HUDEP-2 (cell line): ENCODE results near the gene HAND1.

Source experiments
- DNase-seq, 76 experiments: peaks; one replicate each; lab custom pipeline; 2025; ENCODE audit not compliant: unreplicated experiment in 76 of 76; lab: John Stamatoyannopoulos, UW

The HAND1 gene

DNA sequence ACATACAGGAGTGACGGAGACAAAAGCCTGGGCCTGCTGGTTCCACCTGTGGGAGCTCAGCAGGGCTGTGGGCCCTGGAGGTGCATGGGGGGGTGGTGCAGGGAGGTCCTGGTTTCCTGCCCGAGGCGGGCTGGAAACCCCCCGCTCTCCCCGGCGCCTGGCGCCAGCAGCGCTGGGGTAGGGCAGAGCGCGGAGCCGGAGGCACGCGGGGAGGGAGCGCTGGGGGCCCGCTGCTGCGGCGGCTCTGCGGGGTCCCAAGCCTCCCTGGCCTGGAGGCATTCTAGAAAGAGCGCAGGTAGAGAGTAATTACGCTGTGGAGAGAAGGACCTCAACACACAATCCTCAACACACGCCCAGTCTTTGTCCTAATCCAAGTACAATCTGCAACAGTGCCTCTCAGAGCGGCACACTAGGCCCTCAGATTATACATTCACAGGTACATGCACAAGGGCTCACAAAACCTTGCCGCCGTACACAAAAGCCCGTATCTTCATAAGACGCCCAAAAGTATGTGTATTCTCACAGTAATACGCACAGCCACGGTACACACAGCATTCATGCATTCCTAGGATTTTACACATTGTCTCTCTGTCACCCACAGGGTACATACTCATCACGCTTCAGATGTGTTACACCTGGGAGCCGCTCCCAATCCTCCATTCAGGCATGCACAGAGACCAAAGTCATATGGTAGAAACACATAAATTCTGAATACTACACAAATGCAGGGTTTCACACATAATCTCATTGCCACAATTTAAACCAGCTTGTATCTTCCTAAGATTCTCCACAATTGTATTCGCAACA, 2.1 kb upstream of the HAND1 start:
- no peak for DNase-seq

GRCh38 chr5:154479160-154479943, 1.3 kb upstream of the HAND1 start:
- DNase-seq: no peak

GRCh38 chr5:154478752-154479159, 729 bp upstream of the HAND1 start:
- DNase-seq: no peak

- DNase-seq: no peak
These were observed 424 bp downstream of the HAND1 start for GRCh38 chr5:154477382-154478223.

DNA sequence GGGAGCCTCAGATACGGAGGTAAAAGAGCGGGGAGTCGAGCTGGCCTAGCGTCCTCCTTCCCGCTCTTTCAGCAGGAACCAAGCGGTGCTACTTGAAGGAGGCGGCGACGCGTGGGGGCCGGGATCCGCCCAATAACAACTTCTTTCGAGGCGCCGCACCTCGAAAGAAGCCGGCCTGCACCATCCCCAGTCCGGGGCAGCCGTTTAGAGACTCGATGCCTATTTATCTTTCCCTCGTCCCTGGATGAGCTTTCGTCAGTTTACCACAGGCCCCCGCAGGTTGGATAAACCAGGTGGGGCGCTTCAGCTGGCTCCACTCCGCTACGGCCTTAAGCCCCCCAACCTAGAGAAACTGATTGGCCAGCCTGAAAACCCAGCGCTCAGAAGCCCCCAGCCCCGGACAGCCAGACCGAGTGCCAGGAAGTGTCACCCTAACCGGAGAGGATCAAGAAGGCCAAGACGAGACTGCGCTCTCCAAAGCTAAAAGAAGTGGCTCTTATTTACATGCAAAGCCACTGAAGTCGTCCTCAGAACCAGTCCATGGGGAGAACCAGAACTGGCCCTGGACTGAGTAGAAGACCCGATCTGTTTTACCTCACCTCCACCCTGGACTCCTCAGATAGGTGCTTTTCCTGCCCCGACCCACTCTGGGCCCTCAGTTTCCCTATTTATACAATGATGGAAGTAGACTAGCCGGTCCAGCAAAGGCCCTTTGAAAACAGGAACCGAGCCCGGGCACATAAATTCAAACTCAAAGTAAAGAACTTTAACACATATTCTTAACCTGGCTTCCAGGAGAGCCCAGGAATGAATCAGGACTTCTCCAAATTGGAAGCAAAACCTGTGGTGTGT, 1.4 kb downstream of the HAND1 start:
- DNase-seq: peak in 1 of 76 experiments; percentile 10

GRCh38 chr5:154475591-154476353, 2.3 kb downstream of the HAND1 start:
- DNase-seq: no peak

- DNase-seq: no peak
These were observed 3.4 kb downstream of the HAND1 start for GRCh38 chr5:154474396-154475334.

DNA sequence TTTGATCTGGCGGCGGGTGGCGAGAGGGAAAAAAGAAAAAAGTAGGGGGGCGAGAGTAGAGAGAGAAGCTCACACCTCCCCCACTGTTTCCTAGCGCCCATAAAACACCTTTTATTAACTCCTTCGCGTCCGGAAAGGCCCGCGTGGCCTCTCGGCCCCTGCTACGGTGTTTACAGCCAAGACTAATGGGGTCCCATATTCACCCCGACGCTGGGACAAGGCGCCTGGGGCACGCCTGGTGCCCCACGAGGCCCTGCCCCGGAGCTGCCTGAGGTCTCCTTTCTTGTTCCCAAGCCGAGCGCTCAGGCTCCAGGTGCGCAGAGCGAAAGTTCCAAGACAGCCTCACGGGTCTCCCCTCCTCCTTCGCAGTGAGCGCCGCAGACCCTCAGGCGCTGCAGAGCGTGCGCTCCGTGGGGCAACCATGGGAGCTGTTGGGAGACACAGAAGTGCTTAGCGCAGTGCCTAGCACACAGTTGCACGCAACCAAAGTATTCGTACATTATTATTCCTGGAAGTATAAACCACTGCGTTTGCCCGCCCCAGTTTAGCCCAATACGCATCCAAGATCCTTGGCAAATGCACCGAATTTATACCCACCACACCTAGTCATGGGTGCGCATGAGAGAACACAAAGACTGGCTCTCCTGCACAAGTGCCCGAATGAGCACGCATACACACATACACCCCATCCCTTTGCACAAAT, 4.3 kb downstream of the HAND1 start:
- DNase-seq: no peak

DNA sequence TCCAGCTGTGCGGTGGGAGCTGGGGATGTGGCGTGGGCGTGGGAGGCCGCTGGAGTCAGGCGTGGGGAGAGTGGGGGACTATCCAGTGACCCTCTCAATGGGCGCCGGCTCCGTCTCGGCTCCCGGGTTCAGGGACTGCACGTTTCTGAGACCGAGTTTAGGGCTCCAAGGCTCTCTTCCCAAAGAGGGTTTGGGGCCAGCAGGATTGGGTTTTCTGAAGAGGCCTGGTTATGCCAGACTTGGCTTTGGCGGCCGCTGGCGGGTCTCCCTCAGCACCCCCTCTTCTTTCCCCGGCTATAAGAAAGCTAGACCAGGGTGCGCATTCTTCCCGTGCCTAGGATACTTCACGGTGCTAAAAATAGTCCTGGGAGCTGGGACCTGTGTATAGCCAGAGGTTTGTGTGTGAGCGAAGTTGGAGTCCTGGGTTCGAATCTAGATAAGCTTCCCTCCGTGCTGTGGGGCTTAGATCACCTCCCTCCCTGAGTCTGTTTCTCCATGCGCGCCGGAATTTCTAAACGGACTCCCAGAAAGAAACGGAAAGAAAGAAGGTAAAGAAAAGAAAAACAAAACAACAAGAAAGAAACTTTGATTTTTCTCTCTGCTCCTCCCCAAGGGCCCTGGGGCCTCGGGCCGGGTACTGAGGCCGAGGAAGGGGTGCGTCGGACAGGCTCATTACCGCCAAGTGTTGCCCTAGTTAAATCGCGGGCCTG, 5.0 kb downstream of the HAND1 start:
- no peak for DNase-seq

- no peak for DNase-seq
These were observed 6.8 kb downstream of the HAND1 start for GRCh38 chr5:154470947-154471870.

GRCh38 chr5:154470137-154470536, 7.9 kb downstream of the HAND1 start:
- no peak for DNase-seq

- DNase-seq: peak in 59 of 76 experiments; percentile 5 to 75 (median 48)
These were observed 10.2 kb downstream of the HAND1 start for GRCh38 chr5:154467655-154468354.

DNA sequence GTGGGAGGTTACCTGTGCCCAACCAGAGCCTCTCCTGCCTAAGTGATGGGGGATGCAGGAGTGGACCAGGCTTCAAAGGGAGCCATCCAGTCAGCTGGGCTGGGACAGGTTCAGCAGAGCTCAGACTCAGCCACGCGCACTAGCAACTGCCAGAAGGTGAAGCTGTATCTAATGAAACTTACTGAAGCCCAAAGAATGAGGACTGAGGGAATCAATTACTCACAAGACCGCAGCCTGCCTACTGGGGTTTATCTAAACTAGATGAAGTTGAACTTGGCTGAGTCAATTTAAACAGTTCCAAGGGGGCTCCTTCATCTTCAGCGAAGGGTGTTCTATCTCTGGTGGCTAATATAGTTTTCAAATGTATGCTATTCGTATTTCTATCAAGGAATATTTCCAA, 11.4 kb downstream of the HAND1 start:
- no peak for DNase-seq

DNA sequence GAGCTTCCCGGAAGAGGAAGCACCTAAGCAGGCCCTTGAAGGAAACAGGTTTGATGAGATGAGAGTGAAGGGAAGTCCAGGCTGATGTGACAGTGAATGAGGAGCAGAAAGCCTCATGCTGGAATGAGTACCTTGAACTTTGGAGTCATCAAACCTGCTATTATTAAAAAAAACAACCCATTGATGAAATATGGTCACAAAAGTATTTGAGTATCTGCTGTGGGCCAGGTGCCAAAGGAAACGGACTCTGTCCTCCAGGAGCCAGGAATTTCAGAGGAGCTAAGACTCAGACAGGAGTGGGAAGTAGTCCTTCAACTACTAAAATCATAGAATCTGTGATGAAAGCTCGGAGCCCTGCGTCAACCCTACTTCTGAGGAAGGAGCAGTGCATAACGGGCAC, 11.9 kb downstream of the HAND1 start:
- DNase-seq: no peak

DNA sequence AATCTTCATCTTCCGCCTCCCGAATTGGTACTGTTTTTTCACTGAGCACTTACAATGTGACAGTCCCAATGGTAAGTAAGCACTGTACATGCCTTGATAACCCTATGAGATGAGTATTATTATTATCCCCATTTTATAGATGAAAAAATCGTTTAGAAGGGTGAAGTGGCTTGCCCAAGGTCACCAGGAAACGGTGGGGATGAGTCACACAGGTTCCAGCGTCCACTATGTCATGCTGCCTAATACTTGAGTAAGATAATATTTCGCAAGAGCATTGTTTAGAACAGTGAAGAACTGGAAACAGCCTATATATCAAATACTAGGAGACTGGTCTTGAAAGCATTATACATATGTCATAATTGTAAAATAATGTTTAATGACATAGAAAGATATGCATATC, 12.9 kb downstream of the HAND1 start:
- DNase-seq: no peak
